Right atrium auricular region (tissue), 2 donors: ENCODE results near the gene DRD4. TPM values are rescaled to one million over a fixed set of nuclear protein-coding genes. Genes with fewer than 3 reads are reported as not detected.
A peak's percentile ranks its signal among the peaks of the same experiment; 100 is the strongest.

Source experiments
- DNase-seq: peaks from one replicate; pipeline ENCODE4 v3.0.0-alpha.2; 2019; ENCODE audit warnings: low spot score
- H3K27ac ChIP-seq, 2 donors: fragments of 200-600 bp; sonication (generic); 1 replicate in 1 of 2; 2 replicates in 1 of 2; pipeline ENCODE4 v1.5.1; 2016 to 2019
- H3K27me3 ChIP-seq, 2 donors: fragments of 200-600 bp; sonication (generic); one replicate each; pipeline versions ENCODE4 v1.5.1 to v1.6.0; 2017 to 2019
- H3K36me3 ChIP-seq: fragments of 200-600 bp; sonication (generic); one replicate; pipeline ENCODE4 v1.5.1; 2016
- H3K4me1 ChIP-seq, 2 donors: fragments of 200-600 bp; sonication (generic); one replicate each; pipeline versions ENCODE4 v1.5.1 to v1.6.0; 2017 to 2019
- H3K4me3 ChIP-seq, 2 donors: fragments of 200-600 bp; sonication (generic); 1 replicate in 1 of 2; 2 replicates in 1 of 2; pipeline ENCODE4 v1.5.1; 2017 to 2019; ENCODE audit warnings: mild to moderate bottlenecking in 1 of 2, moderate library complexity in 1 of 2
- H3K9me3 ChIP-seq, 2 donors: fragments of 200-600 bp; sonication (generic); one replicate each; pipeline ENCODE4 v1.5.1; 2019
- total RNA-seq, 2 donors: library from RNA; depleted of rRNA; stranded (reverse); fragments of >200 nt; gene quantifications; one replicate each; pipeline ENCODE4 v1.1.0, GENCODE V29; 2016
- TF ChIP-seq, protein P1 (sequence below), 2 donors: fragments of 200-600 bp; sonication (generic); IDR thresholded peaks; one replicate each; pipeline ENCODE4 v1.5.1; 2019; ENCODE audit warnings: antibody characterized with exemption in 2 of 2

DRD4 gene
- total RNA-seq, 2 donors from 2014 or later = not detected

DNA sequence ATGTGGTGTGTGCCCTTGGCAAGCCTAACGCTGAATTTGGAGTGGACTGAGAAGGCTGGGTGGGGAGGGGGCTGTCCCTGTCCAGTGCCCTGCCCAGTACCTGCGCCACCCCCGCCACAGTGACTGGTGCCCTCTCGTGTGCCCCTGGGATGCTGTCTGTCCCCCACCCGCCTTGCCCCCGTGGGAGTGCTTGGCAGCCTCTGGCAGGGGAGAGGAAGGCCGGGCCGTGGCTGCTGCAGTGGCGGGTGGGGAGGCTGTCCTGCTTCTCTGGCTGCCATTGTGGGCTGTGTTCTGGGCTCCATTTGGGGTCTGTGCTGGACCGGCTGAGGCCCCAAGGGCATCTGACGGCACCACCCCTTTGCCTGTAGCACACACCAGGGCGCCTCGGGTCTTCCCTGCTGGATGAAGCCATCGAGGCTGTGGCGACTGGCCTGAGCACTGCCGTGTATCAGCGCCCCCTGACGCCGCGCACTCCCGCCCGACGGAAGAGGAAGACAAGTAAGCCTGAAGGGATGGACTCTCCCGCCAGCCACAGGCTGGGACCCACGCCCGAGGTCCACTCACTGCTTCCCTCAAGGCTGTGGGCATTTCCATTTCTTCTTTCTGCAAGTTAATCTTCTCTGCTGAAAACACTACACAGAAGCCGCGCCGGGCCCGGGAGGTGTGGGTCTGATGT, 38.9 kb upstream of the DRD4 start:
- peaks cover 95% of the 10 kb centered on the region for H3K36me3 ChIP-seq

DNA sequence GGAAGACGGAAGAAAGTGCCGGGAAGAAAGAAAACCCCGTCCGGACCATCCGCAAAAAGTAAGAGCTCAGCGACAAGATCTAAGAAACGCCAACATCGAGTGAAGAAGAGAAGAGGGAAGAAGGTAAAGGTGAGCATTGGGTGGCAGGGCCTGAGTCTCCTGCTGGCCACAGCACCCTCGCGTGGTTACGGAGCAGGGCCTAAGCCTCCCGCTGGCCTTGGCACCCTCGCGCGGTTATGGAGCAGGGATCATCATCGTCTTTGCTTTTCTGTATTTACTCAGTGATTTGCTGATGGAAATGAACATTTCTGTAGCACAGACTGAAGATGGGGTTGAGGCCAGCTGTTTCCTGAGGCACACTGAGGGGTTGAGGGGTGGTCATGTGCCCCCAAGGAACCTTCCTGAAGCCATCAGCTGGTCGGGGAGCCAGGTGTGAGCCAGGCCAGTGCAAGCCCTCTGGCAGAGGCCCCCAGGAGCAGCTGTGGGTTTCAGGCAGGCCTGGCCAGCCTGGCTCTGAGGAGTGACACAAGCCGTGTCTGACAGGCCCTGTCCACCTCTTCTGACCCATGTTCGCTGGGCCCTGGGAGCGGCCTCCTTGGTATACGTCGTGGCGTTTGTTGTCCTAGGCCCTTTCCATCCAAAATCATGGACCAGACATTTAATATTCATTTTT, 35.4 kb upstream of the DRD4 start:
- DNase-seq = no peak
- no peak overlapping the region for H3K27ac ChIP-seq
- H3K36me3 ChIP-seq = peaks cover 97% of the 10 kb centered on the region
- TF ChIP-seq, protein P1, sequence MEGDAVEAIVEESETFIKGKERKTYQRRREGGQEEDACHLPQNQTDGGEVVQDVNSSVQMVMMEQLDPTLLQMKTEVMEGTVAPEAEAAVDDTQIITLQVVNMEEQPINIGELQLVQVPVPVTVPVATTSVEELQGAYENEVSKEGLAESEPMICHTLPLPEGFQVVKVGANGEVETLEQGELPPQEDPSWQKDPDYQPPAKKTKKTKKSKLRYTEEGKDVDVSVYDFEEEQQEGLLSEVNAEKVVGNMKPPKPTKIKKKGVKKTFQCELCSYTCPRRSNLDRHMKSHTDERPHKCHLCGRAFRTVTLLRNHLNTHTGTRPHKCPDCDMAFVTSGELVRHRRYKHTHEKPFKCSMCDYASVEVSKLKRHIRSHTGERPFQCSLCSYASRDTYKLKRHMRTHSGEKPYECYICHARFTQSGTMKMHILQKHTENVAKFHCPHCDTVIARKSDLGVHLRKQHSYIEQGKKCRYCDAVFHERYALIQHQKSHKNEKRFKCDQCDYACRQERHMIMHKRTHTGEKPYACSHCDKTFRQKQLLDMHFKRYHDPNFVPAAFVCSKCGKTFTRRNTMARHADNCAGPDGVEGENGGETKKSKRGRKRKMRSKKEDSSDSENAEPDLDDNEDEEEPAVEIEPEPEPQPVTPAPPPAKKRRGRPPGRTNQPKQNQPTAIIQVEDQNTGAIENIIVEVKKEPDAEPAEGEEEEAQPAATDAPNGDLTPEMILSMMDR (IDR thresholded peaks at IDR 0.05) = no peak
- peaks cover 0 to 6% of the 10 kb centered on the region in 2 donors for H3K4me1 ChIP-seq
- no peaks in the 10 kb centered on the region for H3K9me3 ChIP-seq
- H3K27me3 ChIP-seq = no peaks in the 10 kb centered on the region
- H3K4me3 ChIP-seq = no peak overlapping the region

More for the DNA sequence above, 38.9 kb upstream of the DRD4 start:
- Histone ChIP-seq H3K4me3 (no peak overlapping the region), H3K4me1 (no peaks in the 10 kb centered on the region), H3K9me3 (no peaks in the 10 kb centered on the region), H3K27me3 (no peaks in the 10 kb centered on the region), H3K27ac (no peak overlapping the region)
- TF ChIP-seq, protein P1 (IDR thresholded peaks at IDR 0.05) = no peak
- no peak for DNase-seq

DNA sequence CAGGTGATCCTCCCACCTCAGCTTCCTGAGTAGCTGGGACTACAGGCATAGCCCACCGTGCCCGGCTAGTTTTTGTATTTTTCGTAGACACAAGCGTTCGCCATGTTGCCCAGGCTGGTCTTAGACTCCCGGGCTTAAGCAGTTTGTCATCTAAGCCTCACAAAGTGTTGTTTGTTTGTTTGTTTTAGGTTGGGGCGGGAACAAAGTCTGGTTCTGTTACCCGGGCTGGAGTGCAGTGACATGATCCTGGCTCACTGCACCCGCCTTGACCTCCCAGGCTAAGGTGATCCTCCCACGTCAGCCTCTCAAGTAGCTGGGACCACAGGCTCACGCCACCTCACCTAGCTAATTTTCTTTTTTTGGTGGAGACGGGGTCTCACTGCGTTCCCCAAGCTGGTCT, 33.9 kb upstream of the DRD4 start:
- H3K4me3 ChIP-seq = no peak overlapping the region
- H3K4me1 ChIP-seq = peaks cover 0 to 6% of the 10 kb centered on the region in 2 donors
- no peak overlapping the region for H3K27ac ChIP-seq
- DNase-seq = no peak
- TF ChIP-seq, protein P1 (IDR thresholded peaks at IDR 0.05) = no peak
- H3K36me3 ChIP-seq = peaks cover 97% of the 10 kb centered on the region
- no peaks in the 10 kb centered on the region for H3K27me3 ChIP-seq
- no peaks in the 10 kb centered on the region for H3K9me3 ChIP-seq

DNA sequence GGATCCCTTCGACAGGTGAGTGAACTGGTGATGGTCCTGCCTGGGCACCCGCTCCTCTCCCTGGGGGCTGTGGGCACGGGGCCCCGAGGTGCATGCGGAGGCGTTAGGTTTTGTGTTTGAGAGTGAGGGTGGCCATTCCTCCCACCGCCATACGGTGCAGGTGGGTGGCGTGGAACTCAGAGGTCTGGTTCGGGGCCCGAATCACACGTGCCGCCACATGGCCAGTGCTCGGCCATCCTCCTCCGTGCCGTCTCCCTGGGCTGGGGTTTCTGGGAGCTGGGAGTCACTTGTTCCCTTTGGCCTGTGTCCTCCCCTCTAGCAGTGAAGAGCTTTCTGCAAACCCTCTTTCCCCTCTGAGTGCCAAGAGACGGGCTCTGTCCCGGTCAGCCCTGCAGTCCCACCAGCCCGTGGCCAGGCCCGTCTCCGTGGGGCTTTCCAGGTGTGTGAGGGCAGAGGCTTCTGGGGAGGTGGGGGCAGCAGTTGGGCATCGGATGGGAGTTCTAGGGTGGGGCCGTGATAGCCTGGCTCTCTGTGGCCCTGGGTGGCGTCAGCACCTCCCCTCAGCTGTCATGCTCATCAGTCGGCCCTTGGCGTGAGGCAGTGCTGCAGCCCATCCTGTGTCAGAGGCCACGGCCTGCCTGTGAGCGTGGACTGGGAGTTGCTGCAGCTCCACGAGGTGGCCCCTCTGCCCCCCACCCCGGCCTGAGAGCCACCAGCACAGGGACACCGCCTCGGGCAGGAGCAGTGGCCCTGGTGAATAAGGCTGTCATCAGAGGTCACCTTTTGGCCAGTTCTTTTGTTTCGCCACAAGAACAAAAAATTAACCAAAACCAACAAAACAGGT, 31.6 kb upstream of the DRD4 start:
- no peaks in the 10 kb centered on the region for H3K27me3 ChIP-seq
- TF ChIP-seq, protein P1 (IDR thresholded peaks at IDR 0.05) = no peak
- H3K36me3 ChIP-seq = peaks cover 100% of the 10 kb centered on the region
- H3K4me1 ChIP-seq = peaks cover 0 to 6% of the 10 kb centered on the region in 2 donors
- H3K4me3 ChIP-seq = no peak overlapping the region
- no peak for DNase-seq
- no peaks in the 10 kb centered on the region for H3K9me3 ChIP-seq
- peak overlapping the region; percentile 37 to 59 for H3K27ac ChIP-seq

DNA sequence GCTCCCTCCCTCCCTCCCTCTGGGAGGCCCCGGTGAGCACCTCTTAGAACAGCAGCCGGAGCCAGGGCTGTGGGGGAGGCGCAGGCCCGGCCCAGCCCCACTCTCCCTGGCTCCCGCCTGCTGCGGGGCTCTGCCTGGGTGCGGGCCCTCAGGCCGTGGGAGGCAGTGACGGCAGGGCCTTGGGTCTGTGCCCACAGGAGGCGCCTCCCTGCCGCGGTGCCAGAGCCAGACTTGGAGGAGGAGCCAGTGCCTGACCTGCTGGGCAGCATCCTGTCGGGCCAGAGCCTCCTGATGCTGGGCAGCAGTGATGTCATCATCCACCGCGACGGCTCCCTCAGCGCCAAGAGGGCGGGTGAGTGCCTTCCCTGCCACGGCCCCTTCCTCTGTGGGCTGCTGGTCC, 30.8 kb upstream of the DRD4 start:
- Histone ChIP-seq H3K27me3 (no peaks in the 10 kb centered on the region), H3K9me3 (no peaks in the 10 kb centered on the region), H3K27ac (peak overlapping the region; percentile 37 to 59), H3K36me3 (peaks cover 100% of the 10 kb centered on the region), H3K4me1 (peaks cover 0 to 6% of the 10 kb centered on the region in 2 donors), H3K4me3 (no peak overlapping the region)
- TF ChIP-seq, protein P1 (IDR thresholded peaks at IDR 0.05) = no peak
- no peak for DNase-seq
